ENCODE measurements around the gene SHISA4. TPM values are rescaled to one million over a fixed set of nuclear protein-coding genes. Genes with fewer than 3 reads are reported as not detected.

SHISA4 gene
- total RNA-seq, 3 donors from 2014 or later (not counting 1 experiment from before 2014, with no cell fraction given): 0.54 to 2.0 TPM; not detected in 1

GRCh38 chr1:201889090-201889968 is 631 bp downstream of the SHISA4 start:
- peaks cover 29% of the 10 kb centered on the region for H3K27me3 ChIP-seq (ENCODE audit: control insufficient read depth, insufficient read depth, low read length)
- Mint-ChIP-seq H3K36me3 (no peaks in the 10 kb centered on the region), H3K9me3 (no peaks in the 10 kb centered on the region), H3K27ac (no peak overlapping the region), H3K4me1 (peaks cover 0 to 5% of the 10 kb centered on the region in 2 donors), H3K4me3 (peak overlapping the region; percentile 68), H3K27me3 (ENCODE audit: low read depth in 2 of 2) (peaks cover 6 to 43% of the 10 kb centered on the region in 2 donors)
- H3K27ac ChIP-seq (ENCODE audit: low read length): no peak overlapping the region
- 33% methylated on average over 33 of the region's 33 CpGs for whole genome bisulfite sequencing (ENCODE audit: insufficient coverage)
- H3K9me3 ChIP-seq (ENCODE audit: control insufficient read depth, insufficient read depth, low read length): no peaks in the 10 kb centered on the region
- H3K4me3 ChIP-seq (ENCODE audit: low read length): no peak overlapping the region
- ATAC-seq: no peak
- H3K4me1 ChIP-seq (ENCODE audit: control insufficient read depth, insufficient read depth, low read length): peaks cover 17% of the 10 kb centered on the region
- intact Hi-C loops (cut with micrococcal nuclease): no loop called here
- TF ChIP-seq, protein P1, sequence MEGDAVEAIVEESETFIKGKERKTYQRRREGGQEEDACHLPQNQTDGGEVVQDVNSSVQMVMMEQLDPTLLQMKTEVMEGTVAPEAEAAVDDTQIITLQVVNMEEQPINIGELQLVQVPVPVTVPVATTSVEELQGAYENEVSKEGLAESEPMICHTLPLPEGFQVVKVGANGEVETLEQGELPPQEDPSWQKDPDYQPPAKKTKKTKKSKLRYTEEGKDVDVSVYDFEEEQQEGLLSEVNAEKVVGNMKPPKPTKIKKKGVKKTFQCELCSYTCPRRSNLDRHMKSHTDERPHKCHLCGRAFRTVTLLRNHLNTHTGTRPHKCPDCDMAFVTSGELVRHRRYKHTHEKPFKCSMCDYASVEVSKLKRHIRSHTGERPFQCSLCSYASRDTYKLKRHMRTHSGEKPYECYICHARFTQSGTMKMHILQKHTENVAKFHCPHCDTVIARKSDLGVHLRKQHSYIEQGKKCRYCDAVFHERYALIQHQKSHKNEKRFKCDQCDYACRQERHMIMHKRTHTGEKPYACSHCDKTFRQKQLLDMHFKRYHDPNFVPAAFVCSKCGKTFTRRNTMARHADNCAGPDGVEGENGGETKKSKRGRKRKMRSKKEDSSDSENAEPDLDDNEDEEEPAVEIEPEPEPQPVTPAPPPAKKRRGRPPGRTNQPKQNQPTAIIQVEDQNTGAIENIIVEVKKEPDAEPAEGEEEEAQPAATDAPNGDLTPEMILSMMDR (IDR thresholded peaks at IDR 0.05): no peak
- DNase-seq: peak in 1 of 2 donors; percentile 19
- no peaks in the 10 kb centered on the region for H3K36me3 ChIP-seq (ENCODE audit: control insufficient read depth, insufficient read depth, low read length)

- H3K9me3 ChIP-seq (ENCODE audit: control insufficient read depth, insufficient read depth, low read length): no peaks in the 10 kb centered on the region
- intact Hi-C loops (cut with micrococcal nuclease): no loop called here
- H3K4me3 ChIP-seq (ENCODE audit: low read length): no peak overlapping the region
- WGBS (ENCODE audit: insufficient coverage): 88% methylated on average over 7 of the region's 7 CpGs
- H3K36me3 ChIP-seq (ENCODE audit: control insufficient read depth, insufficient read depth, low read length): no peaks in the 10 kb centered on the region
- H3K27ac ChIP-seq (ENCODE audit: low read length): no peak overlapping the region
- H3K4me3 Mint-ChIP-seq: no peak overlapping the region
- H3K4me1 Mint-ChIP-seq: peaks cover 0 to 5% of the 10 kb centered on the region in 2 donors
- ATAC-seq (no peak), DNase-seq (no peak)
- peaks cover 6 to 41% of the 10 kb centered on the region in 2 donors for H3K27me3 Mint-ChIP-seq (ENCODE audit: low read depth in 2 of 2)
- no peaks in the 10 kb centered on the region for H3K9me3 Mint-ChIP-seq
- no peaks in the 10 kb centered on the region for H3K36me3 Mint-ChIP-seq
- H3K27me3 ChIP-seq (ENCODE audit: control insufficient read depth, insufficient read depth, low read length): peaks cover 29% of the 10 kb centered on the region
- TF ChIP-seq, protein P1 (IDR thresholded peaks at IDR 0.05): no peak
- H3K27ac Mint-ChIP-seq: no peak overlapping the region
- peaks cover 13% of the 10 kb centered on the region for H3K4me1 ChIP-seq (ENCODE audit: control insufficient read depth, insufficient read depth, low read length)
Observed at GRCh38 chr1:201890223-201890622, 1.5 kb downstream of the SHISA4 start.

GRCh38 chr1:201890806-201891450 is 2.2 kb downstream of the SHISA4 start:
- H3K4me3 Mint-ChIP-seq: no peak overlapping the region

More at GRCh38 chr1:201890806-201891450, 2.2 kb downstream of the SHISA4 start:
- Mint-ChIP-seq H3K4me1 (peaks cover under 1 to 7% of the 10 kb centered on the region in 2 donors), H3K27me3 (ENCODE audit: low read depth in 2 of 2) (peaks cover 6 to 38% of the 10 kb centered on the region in 2 donors), H3K9me3 (no peaks in the 10 kb centered on the region), H3K27ac (no peak overlapping the region), H3K36me3 (no peaks in the 10 kb centered on the region)
- intact Hi-C loops (cut with micrococcal nuclease): no loop called here
- ATAC-seq (peak in 1 of 3 donors; percentile 3), DNase-seq (no peak)
- H3K4me3 ChIP-seq (ENCODE audit: low read length): no peak overlapping the region
- no peaks in the 10 kb centered on the region for H3K9me3 ChIP-seq (ENCODE audit: control insufficient read depth, insufficient read depth, low read length)
- peaks cover 29% of the 10 kb centered on the region for H3K27me3 ChIP-seq (ENCODE audit: control insufficient read depth, insufficient read depth, low read length)
- peaks cover 15% of the 10 kb centered on the region for H3K4me1 ChIP-seq (ENCODE audit: control insufficient read depth, insufficient read depth, low read length)
- WGBS (ENCODE audit: insufficient coverage): 83% methylated on average over 3 of the region's 3 CpGs
- TF ChIP-seq, protein P1 (IDR thresholded peaks at IDR 0.05): no peak
- H3K36me3 ChIP-seq (ENCODE audit: control insufficient read depth, insufficient read depth, low read length): no peaks in the 10 kb centered on the region
- no peak overlapping the region for H3K27ac ChIP-seq (ENCODE audit: low read length)

Measured in natural killer cell (primary cell).